CD4-positive, alpha-beta T cell treated with Interferon gamma for 1 hour (primary cell): ENCODE results near the gene IAH1.
A peak's percentile ranks its signal among the peaks of the same experiment; 100 is the strongest.
"Not testable (repeated sequence)": the region's sequence is repeated elsewhere in the genome, so short reads cannot be mapped to it uniquely, and the experiment has no call there.

ENCODE experiments used
- DNase-seq: peaks from one replicate; pipeline ENCODE4 v3.0.0-alpha.2; 2020

The IAH1 gene

GRCh38 chr2:9473985-9474360 lies 378 bp upstream of the IAH1 start:
- peak; percentile 73 for DNase-seq

GRCh38 chr2:9477914-9478313 lies 3.6 kb downstream of the IAH1 start:
- no peak for DNase-seq

GRCh38 chr2:9478526-9478925 lies 4.2 kb downstream of the IAH1 start:
- DNase-seq: no peak

- no peak for DNase-seq
Measured at GRCh38 chr2:9480157-9480556, 5.8 kb downstream of the IAH1 start.

DNA sequence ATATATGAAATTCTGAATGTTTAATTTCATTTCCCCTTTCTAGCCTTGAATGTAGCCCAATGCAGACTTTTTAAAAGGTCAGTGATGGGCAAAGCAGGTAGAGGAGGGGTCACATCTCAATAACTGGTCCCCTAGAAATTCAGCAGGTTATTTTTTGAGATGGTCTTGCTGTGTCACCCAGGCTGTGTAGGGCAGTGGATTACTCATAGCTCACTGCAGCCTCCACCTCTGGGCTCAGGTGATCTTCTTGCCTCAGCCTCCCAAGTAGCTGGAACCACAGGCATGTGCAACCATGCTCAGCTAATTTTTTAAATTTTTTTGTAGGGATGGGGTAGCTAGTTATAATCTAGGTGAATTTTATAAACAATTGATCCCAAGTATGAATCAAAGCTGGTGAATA lies 8.8 kb downstream of the IAH1 start:
- no peak for DNase-seq

GRCh38 chr2:9484533-9484932 lies 10.2 kb downstream of the IAH1 start:
- no peak for DNase-seq

- no peak for DNase-seq
Measured at GRCh38 chr2:9488583-9489547, 14.5 kb downstream of the IAH1 start.

DNA sequence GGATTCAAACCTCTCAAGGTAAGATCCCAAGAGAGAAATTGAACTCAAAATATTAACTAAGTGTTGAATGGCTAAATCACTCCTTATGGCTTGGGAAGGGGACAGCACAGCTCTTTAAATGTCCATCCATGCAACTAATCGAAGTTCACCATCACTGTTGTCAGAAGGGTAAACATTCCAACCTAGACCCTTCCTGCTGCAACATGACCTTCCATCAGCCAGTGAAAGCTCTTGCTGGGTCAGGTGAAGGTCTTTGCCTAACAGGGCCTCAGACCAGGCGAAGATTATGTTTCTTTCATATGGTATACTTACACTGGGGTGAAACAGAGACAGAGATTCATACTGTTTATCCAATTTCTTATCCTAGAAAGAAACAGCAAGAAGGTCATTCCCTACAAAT lies 16.4 kb downstream of the IAH1 start:
- DNase-seq: no peak

- no peak for DNase-seq
Measured at GRCh38 chr2:9492927-9493326, 18.6 kb downstream of the IAH1 start.

- DNase-seq: no peak
Measured at GRCh38 chr2:9493478-9493877, 19.1 kb downstream of the IAH1 start.

- no peak for DNase-seq
Measured at GRCh38 chr2:9494081-9494480, 19.7 kb downstream of the IAH1 start.

GRCh38 chr2:9497017-9497416 lies 22.7 kb downstream of the IAH1 start:
- no peak for DNase-seq

GRCh38 chr2:9498210-9498609 lies 23.9 kb downstream of the IAH1 start:
- DNase-seq: no peak

- no peak for DNase-seq
Measured at GRCh38 chr2:9508931-9509330, 34.6 kb downstream of the IAH1 start.

- DNase-seq: not testable (repeated sequence)
Measured at GRCh38 chr2:9513946-9514345, 39.6 kb downstream of the IAH1 start.

- no peak for DNase-seq
Measured at GRCh38 chr2:9517118-9517782, 42.9 kb downstream of the IAH1 start.

GRCh38 chr2:9518163-9518562 lies 43.8 kb downstream of the IAH1 start:
- no peak for DNase-seq

DNA sequence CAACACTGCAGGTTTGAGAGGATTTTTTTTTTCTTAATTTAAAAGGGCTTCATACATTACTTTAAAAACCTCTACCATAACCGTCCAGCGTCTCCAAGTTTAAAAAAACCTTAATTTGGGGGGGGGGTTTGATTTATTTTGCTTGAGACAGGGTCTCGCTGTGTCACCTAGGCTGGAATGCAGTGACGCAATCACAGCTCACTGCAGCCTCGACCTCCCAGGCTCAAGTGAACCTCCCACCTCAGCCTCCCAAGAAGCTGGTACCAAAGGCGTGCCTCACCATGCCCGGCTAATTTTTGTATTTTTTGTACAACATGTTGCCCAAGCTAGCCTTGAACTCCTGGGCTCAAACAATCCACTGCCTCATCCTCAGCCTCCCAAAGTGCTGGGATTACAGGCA lies 44.4 kb downstream of the IAH1 start:
- DNase-seq: no peak

GRCh38 chr2:9519250-9519649 lies 44.9 kb downstream of the IAH1 start:
- no peak for DNase-seq

DNA sequence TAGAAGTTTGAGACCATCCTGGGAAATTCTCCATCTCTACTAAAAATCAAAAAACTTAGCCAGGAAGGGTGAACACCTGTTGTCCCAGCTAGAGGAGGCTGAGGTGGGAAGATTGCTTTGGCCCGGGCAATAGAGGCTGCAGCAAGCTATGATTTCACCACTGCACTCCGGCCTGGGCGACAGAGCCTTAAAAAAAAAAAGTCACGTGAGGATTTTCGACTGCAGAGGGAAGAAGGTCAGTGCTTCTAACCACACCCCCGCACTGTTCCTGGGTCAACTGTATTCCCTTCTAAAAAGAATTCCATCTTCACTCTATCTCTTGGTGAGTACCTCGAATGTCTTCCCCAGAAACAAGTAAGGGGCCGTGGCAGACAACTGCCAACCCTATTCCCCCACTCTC lies 49.9 kb downstream of the IAH1 start:
- no peak for DNase-seq

GRCh38 chr2:9525266-9525665 lies 50.9 kb downstream of the IAH1 start:
- no peak for DNase-seq

DNA sequence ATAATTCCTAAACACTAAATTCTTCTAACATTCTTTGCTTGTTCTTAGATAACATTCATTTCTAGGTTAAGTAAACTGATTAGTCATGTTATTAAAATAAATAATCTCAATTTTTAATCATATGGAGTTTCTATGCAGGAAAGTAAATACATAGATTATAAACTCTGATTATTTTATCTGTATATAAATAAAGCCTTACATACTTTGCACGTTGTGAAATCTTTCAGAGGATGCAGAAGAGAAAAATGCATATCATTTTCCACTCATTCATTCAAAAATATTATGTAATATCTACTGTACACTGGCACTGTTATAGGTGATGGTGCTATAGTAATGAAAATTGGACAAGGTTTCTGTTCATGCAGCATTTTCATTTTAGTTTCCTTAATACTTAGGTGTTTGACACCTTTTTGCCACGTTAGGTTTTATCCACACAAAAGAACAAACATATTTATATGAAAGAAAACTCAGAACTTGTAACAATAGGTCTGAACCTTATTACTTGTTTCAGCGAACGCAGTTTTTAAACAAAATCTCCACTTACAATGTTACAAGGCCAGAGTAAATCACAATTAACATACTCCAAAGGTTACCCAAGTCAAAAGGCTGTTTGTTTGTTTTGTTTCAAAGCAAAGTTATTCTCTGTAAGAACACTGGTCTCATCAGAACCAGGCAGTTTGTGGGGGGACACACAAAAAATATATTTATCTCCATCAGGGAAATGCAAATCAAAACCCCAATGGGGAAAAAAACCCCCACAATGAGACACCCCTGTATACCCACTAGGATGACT lies 53.8 kb downstream of the IAH1 start:
- no peak for DNase-seq

DNA sequence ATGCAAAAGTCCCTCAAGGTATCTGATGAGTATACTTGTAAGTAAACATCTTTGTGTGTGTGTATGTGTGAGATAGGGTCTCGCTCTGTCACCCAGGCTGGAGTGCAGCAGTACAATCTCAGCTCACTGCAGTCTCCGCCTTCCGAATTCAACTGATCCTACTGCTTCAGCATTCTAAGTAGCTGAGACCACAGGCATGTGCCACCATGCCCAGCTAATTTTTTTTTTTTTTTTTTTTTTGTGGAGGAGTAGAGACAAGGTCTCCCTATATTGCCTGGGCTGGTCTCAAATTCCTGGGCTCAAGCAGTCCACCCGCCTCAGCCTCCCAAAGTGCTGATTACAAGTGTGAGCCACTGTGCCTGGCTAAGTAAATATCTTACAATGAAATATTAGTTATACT lies 58.1 kb downstream of the IAH1 start:
- DNase-seq: no peak

- DNase-seq: no peak
Measured at GRCh38 chr2:9533663-9534062, 59.3 kb downstream of the IAH1 start.
